RPMI7951 (cell line): Measurements from ENCODE around the gene PNMA8B. TPM values are rescaled to one million over a fixed set of nuclear protein-coding genes. Genes with fewer than 3 reads are reported as not detected.

ENCODE experiments used
- DNase-seq: peaks from one replicate; pipeline ENCODE4 v3.0.0-alpha.2; 2012; ENCODE audit warnings: low read depth
- total RNA-seq: library from RNA; depleted of rRNA; stranded (reverse); fragments of >200 nt; shearing (Covaris generic); gene quantifications from 2 replicates; pipeline ENCODE4 v1.2.3, GENCODE V29; 2014; rRNA removed

Gene PNMA8B
- total RNA-seq, 1 experiment from 2014 or later, result not detected

- DNase-seq, result no peak
Measured at GRCh38 chr19:46456930-46457329, 38.7 kb downstream of the PNMA8B start.

GRCh38 chr19:46454244-46454643 lies 41.4 kb downstream of the PNMA8B start:
- DNase-seq, result no peak

GRCh38 chr19:46453661-46454060 lies 42.0 kb downstream of the PNMA8B start:
- DNase-seq, result no peak

GRCh38 chr19:46452186-46452585 lies 43.5 kb downstream of the PNMA8B start:
- DNase-seq, result no peak

GRCh38 chr19:46451352-46451751 lies 44.3 kb downstream of the PNMA8B start:
- DNase-seq, result peak; percentile 30

GRCh38 chr19:46450737-46451136 lies 44.9 kb downstream of the PNMA8B start:
- DNase-seq, result no peak

GRCh38 chr19:46449228-46449627 lies 46.4 kb downstream of the PNMA8B start:
- DNase-seq, result no peak

- no peak for DNase-seq
Measured at GRCh38 chr19:46448601-46449000, 47.1 kb downstream of the PNMA8B start.

GRCh38 chr19:46447824-46448223 lies 47.8 kb downstream of the PNMA8B start:
- no peak for DNase-seq

- no peak for DNase-seq
Measured at GRCh38 chr19:46447006-46447405, 48.7 kb downstream of the PNMA8B start.

- no peak for DNase-seq
Measured at GRCh38 chr19:46446021-46446420, 49.6 kb downstream of the PNMA8B start.

GRCh38 chr19:46442808-46443450 lies 52.7 kb downstream of the PNMA8B start:
- DNase-seq, result peak; percentile 77

- no peak for DNase-seq
Measured at GRCh38 chr19:46441866-46442265, 53.8 kb downstream of the PNMA8B start.

Other genes starting within 250 kb of the PNMA8B start
- under 0.01 TPM in 1 of 2 replicates, not detected in the other for gene HIF3A, start 198.8 kb downstream of the PNMA8B start, total RNA-seq
- gene PPP5C, start 148.8 kb downstream of the PNMA8B start, total RNA-seq, result 51.4 and 67.6 TPM in 2 replicates
- gene CCDC8, start 82.3 kb downstream of the PNMA8B start, total RNA-seq, result 0.48 and 0.59 TPM in 2 replicates
- not detected in 2 replicates for gene PNMA8C, start 66.9 kb downstream of the PNMA8B start, total RNA-seq
- 0.20 TPM in 1 of 2 replicates, not detected in the other for gene PNMA8A, start 24.3 kb downstream of the PNMA8B start, total RNA-seq
- 173 and 174 TPM in 2 replicates for gene CALM3, start 105.5 kb upstream of the PNMA8B start, total RNA-seq
- 0.60 and 0.78 TPM in 2 replicates for gene PTGIR, start 129.2 kb upstream of the PNMA8B start, total RNA-seq
- not detected in 2 replicates for gene GNG8, start 140.3 kb upstream of the PNMA8B start, total RNA-seq
- gene DACT3, start 165.3 kb upstream of the PNMA8B start, total RNA-seq, result 2.2 and 3.3 TPM in 2 replicates
- gene PRKD2, start 221.2 kb upstream of the PNMA8B start, total RNA-seq, result 12.9 and 14.6 TPM in 2 replicates